ENCODE results near the gene LRRN2. TPM values are rescaled to one million over a fixed set of nuclear protein-coding genes. Genes with fewer than 3 reads are reported as not detected.

LRRN2 gene
- polyA plus RNA-seq, 1 of the 3 experiments (the other 2 are of a cell fraction), result not detected

DNA sequence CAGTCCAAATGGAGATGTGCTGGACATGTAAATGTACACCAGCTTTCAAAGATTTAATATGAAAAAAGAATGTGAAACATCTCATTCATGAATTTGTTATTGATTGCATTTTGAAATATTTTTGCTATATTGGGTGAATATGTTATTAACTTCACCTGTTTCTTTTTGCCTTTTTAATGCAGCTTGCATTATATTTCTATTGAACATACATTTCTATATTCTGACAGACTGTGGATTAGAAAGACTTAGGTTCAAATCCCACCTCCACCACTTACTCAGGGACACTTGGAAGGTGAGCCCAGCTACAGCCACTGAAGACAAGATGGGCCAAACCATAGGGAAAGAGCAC, 37.8 kb downstream of the LRRN2 start (continued):
- TF ChIP-seq SMC3 (IDR thresholded peaks at IDR 0.05; ENCODE audit: low read depth, low read length) (no peak), SIN3A (IDR thresholded peaks at IDR 0.05; ENCODE audit: borderline replicate concordance, low read depth, low read length) (no peak), RAD21 (IDR thresholded peaks at IDR 0.05; ENCODE audit: low read length) (no peak)

DNA sequence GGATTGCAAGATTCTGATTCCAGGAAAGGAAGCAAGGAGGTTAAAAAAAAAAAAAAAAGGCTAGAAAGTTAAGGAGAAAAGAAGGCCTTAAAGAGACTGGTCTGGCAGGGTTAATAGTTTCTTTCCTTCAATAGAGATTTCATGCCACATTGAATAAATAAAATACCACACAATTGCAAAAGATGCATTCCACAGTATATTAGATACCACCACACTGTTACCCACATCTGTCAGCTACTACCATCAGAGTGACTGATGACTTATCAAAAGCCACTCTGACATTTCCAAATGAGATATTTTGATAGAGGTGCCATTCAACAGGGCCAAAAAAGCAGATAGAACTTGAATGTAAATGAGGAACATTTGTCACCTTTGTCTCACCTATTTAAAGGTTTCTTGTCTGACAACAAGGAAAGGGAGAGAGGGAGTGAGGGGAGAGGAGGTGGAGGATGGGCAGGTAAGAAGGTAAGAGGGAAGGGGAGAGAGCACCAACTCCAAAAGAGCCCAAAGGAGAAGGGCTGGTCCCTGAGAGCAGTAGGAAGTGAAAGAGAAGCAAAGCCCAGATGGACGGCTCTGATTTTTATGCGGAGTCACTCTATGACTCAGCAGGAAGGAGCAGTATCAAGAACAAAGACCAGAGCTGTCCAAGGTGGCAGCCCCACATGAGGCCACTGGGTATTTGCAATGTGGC, 38.3 kb downstream of the LRRN2 start:
- no peaks in the 10 kb centered on the region for H3K9me3 ChIP-seq
- TF ChIP-seq FOSL2 (IDR thresholded peaks at IDR 0.05; ENCODE audit: borderline replicate concordance, low read depth), result peak; percentile 17; the same call in 1 of the 2 replicates
- TF ChIP-seq MEF2A (IDR thresholded peaks at IDR 0.05; ENCODE audit: borderline replicate concordance, low read depth), result no peak
- no peak for TF ChIP-seq CHD2 (IDR thresholded peaks at IDR 0.05; ENCODE audit: low read length, partially characterized antibody)
- TF ChIP-seq, protein P1, sequence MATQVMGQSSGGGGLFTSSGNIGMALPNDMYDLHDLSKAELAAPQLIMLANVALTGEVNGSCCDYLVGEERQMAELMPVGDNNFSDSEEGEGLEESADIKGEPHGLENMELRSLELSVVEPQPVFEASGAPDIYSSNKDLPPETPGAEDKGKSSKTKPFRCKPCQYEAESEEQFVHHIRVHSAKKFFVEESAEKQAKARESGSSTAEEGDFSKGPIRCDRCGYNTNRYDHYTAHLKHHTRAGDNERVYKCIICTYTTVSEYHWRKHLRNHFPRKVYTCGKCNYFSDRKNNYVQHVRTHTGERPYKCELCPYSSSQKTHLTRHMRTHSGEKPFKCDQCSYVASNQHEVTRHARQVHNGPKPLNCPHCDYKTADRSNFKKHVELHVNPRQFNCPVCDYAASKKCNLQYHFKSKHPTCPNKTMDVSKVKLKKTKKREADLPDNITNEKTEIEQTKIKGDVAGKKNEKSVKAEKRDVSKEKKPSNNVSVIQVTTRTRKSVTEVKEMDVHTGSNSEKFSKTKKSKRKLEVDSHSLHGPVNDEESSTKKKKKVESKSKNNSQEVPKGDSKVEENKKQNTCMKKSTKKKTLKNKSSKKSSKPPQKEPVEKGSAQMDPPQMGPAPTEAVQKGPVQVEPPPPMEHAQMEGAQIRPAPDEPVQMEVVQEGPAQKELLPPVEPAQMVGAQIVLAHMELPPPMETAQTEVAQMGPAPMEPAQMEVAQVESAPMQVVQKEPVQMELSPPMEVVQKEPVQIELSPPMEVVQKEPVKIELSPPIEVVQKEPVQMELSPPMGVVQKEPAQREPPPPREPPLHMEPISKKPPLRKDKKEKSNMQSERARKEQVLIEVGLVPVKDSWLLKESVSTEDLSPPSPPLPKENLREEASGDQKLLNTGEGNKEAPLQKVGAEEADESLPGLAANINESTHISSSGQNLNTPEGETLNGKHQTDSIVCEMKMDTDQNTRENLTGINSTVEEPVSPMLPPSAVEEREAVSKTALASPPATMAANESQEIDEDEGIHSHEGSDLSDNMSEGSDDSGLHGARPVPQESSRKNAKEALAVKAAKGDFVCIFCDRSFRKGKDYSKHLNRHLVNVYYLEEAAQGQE (IDR thresholded peaks at IDR 0.05; ENCODE audit: low read depth, low read length), result peak; percentile 98
- TF ChIP-seq TAF1 (IDR thresholded peaks at IDR 0.05; ENCODE audit: borderline replicate concordance, low read depth, low read length), result no peak
- no peak for TF ChIP-seq SMC3 (IDR thresholded peaks at IDR 0.05; ENCODE audit: low read depth, low read length)
- no peak for TF ChIP-seq GATA2 (CRISPR knock-in tag; IDR thresholded peaks at IDR 0.05)
- TF ChIP-seq, protein P2, sequence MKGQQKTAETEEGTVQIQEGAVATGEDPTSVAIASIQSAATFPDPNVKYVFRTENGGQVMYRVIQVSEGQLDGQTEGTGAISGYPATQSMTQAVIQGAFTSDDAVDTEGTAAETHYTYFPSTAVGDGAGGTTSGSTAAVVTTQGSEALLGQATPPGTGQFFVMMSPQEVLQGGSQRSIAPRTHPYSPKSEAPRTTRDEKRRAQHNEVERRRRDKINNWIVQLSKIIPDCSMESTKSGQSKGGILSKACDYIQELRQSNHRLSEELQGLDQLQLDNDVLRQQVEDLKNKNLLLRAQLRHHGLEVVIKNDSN (IDR thresholded peaks at IDR 0.05; ENCODE audit: borderline replicate concordance, low read depth), result no peak
- no peak for TF ChIP-seq RAD21 (IDR thresholded peaks at IDR 0.05; ENCODE audit: low read length)
- TF ChIP-seq RXRA (IDR thresholded peaks at IDR 0.05; ENCODE audit: borderline replicate concordance, low read depth), result no peak
- TF ChIP-seq, protein P3, sequence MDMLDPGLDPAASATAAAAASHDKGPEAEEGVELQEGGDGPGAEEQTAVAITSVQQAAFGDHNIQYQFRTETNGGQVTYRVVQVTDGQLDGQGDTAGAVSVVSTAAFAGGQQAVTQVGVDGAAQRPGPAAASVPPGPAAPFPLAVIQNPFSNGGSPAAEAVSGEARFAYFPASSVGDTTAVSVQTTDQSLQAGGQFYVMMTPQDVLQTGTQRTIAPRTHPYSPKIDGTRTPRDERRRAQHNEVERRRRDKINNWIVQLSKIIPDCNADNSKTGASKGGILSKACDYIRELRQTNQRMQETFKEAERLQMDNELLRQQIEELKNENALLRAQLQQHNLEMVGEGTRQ (IDR thresholded peaks at IDR 0.05; ENCODE audit: borderline replicate concordance, low read depth, low read length), result no peak
- TF ChIP-seq YY1 (IDR thresholded peaks at IDR 0.05; ENCODE audit: low read depth), result no peak
- TF ChIP-seq EP300 (IDR thresholded peaks at IDR 0.05; ENCODE audit: borderline replicate concordance in 1 of 2, low read depth in 1 of 2, low read length in 1 of 2), result no peak
- H3K9ac ChIP-seq, result no peak overlapping the region
- ChIA-PET POLR2A (no interaction called here), CTCF (interaction anchor here (0.9 to 3.3 kb wide), 3 partner anchors 16 to 160 kb away, joined by 3 to 11 read pairs (median 3); no protein-coding TSS in a partner anchor)
- DNase-seq, result no peak
- H3K4me2 ChIP-seq, result no peak overlapping the region
- 40% methylated on average over 2 of the region's 2 CpGs for WGBS (ENCODE audit: low lambda C conversion rate)
- peaks cover 0 to 5% of the 10 kb centered on the region in 2 experiments; a peak in 1 of 4 replicates for H3K4me1 ChIP-seq (ENCODE audit: control insufficient read depth in 1 of 2, insufficient read depth in 2 of 2, low read depth in 1 of 2, low read length in 1 of 2)
- H3K27ac ChIP-seq (ENCODE audit: low read depth in 2 of 2, low read length in 1 of 2), result no peak overlapping the region
- no peaks in the 10 kb centered on the region; the same call in 1 of the 2 replicates for H3K27me3 ChIP-seq (ENCODE audit: insufficient read depth)
- H2AFZ ChIP-seq (ENCODE audit: low read depth), result no peak overlapping the region
- H3K79me2 ChIP-seq (ENCODE audit: insufficient read depth), result no peaks in the 10 kb centered on the region
- no peak overlapping the region for H3K4me3 ChIP-seq (ENCODE audit: low read depth in 2 of 2, low read length in 1 of 2)
- no peaks in the 10 kb centered on the region for H3K9me2 ChIP-seq
- no peaks in the 10 kb centered on the region for H4K20me1 ChIP-seq (ENCODE audit: insufficient read depth)
- H3K36me3 ChIP-seq (replicated peaks in 1 of 2; ENCODE audit: control insufficient read depth in 1 of 2, insufficient read depth in 2 of 2, low read length in 1 of 2), result no peaks in the 10 kb centered on the region
- no peaks in the 10 kb centered on the region for H3F3A ChIP-seq (replicated peaks; ENCODE audit: insufficient read depth)
